ENCODE measurements around the gene PSMG3.
"Not testable (repeated sequence)": the region's sequence is repeated elsewhere in the genome, so short reads cannot be mapped to it uniquely, and the experiment has no call there.

PSMG3 gene

GRCh38 chr7:1531263-1531978 lies 38.4 kb downstream of the PSMG3 start:
- DNase-seq, result no peak

- DNase-seq, result no peak
These were observed 38.9 kb downstream of the PSMG3 start for GRCh38 chr7:1530946-1531262.

- DNase-seq, result no peak
These were observed 40.3 kb downstream of the PSMG3 start for GRCh38 chr7:1529383-1530116.

- DNase-seq, result no peak
These were observed 43.5 kb downstream of the PSMG3 start for GRCh38 chr7:1526271-1526754.

- no peak for DNase-seq
These were observed 44.4 kb downstream of the PSMG3 start for GRCh38 chr7:1525409-1525808.

GRCh38 chr7:1523844-1524243 lies 46.0 kb downstream of the PSMG3 start:
- no peak for DNase-seq

- DNase-seq, result no peak
These were observed 46.6 kb downstream of the PSMG3 start for GRCh38 chr7:1523208-1523607.

- DNase-seq, result no peak
These were observed 48.4 kb downstream of the PSMG3 start for GRCh38 chr7:1521456-1521855.

GRCh38 chr7:1520539-1521234 lies 49.1 kb downstream of the PSMG3 start:
- no peak for DNase-seq

- DNase-seq, result not testable (repeated sequence)
These were observed 50.4 kb downstream of the PSMG3 start for GRCh38 chr7:1519322-1519922.

Measured in NCI-H1436 treated with DMSO at 0.1 percent for 48 hours (cell line).